Activated effector memory CD4-positive, alpha-beta T cell treated with anti-CD3 and anti-CD28 coated beads, Interleukin-2, amount 50 U/mL, for 16 hours (primary cell): ENCODE measurements around the gene GLP1R.
A peak's percentile ranks its signal among the peaks of the same experiment; 100 is the strongest.

Experiments
- DNase-seq: peaks from one replicate; pipeline ENCODE4 v3.0.0-alpha.2; 2020

The GLP1R gene

DNA sequence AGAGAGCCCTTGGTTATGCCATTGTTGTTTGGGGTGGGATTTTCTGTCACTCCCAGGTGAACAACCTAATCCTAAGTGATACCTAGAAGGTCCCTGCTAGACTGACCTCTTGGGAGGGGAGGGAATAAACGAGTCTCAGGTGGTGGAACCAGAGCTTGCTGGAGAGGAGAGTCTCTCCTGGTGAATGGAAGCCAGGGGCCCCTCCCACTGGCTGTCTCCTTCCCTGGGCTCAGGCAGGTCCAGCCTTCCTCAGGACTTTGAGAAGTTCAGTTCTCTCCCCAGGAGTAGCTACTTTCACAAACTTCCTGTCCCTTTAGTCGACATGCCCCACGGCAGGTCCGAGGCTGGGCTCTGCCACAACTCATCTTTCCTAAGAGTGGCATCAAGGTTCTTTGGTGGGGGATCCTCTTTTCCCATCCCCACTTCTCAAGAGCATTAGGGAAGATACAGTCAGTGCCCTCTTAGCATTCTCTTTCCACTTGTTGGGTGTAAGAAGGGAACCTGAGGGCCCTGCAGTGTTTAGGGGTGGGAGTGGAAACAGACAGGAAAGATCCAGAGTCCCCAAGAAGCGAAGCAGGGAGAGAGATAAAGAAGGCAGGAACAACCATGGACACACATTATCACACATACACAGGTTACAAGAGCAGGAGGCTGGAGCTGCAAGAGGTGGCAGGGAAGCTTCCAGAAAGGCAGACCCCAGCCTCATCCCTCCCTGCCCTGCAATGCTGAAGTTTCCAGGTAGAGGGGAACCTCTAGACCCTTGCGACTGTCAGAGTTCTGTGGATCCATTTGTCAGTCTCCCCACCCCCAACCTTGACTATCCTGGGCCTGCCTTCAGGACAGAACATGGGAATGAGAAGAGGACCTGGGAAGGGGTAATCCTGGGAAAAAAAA, 900 bp upstream of the GLP1R start:
- no peak for DNase-seq

DNA sequence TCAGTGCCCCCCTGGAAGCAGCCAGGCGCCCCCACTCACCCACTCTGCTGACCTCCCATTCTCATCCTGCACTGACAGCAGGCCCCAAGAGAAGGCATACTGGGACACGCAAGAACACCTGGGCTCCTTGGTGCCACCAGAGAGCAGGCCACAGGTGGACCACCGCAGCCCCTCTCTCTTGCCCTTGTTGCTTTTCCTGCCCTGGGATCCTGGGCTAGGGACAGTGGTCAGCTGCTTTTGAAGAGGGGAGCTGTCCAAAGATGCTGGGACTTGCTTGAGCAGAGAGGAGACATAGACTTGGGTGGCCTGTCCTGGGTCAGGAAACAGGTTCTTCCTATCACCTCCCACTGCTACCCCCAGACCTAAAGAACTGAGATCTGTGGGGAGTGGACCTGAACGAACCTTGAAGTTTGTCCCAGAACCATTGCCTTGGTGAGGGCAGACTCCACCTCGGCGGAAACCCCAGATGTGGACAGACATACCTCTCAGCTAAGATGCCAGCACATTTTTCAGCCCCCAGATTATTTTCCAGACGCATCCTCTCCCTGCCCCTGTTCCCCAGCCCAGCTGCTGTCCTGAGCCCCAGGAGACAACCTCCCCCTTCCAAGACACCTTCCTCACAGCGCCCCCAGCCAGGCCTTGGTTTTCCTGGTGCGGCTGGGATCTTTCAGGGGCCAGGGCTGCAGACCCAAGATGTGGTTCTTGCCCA, 1.1 kb downstream of the GLP1R start:
- DNase-seq = peak; percentile 49

DNA sequence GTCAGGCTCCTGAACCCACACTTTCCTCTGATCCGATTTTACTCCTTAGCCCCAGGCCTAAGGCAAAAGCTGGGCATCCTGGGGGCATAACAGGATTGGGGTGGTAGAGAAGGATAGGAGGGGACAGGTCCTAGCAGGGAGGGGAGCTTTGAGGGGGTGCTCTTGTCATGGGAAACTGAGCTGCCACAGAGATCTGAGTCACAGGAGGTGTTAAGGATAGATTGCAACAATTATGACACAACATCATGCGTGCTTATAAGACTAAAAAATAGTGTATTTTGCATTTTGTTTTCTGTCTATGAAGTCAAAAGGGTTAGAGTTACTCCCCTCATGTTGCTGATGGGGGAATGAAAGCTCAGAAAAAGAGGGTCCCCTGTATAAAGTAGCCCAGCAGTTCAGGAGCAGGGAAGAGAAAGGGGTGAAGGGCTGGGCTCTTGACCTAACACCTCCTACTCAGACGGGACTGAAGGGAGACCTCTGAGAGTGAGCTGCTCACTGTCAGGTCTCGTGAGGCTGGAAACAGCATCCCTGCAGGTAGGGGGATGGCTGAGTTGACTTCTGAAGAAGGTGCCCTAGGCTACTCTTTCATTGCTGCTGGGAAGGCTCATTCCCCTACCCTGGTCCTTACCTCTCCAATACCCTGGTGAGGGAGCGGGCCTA, 2.0 kb downstream of the GLP1R start:
- peak; percentile 30 for DNase-seq

DNA sequence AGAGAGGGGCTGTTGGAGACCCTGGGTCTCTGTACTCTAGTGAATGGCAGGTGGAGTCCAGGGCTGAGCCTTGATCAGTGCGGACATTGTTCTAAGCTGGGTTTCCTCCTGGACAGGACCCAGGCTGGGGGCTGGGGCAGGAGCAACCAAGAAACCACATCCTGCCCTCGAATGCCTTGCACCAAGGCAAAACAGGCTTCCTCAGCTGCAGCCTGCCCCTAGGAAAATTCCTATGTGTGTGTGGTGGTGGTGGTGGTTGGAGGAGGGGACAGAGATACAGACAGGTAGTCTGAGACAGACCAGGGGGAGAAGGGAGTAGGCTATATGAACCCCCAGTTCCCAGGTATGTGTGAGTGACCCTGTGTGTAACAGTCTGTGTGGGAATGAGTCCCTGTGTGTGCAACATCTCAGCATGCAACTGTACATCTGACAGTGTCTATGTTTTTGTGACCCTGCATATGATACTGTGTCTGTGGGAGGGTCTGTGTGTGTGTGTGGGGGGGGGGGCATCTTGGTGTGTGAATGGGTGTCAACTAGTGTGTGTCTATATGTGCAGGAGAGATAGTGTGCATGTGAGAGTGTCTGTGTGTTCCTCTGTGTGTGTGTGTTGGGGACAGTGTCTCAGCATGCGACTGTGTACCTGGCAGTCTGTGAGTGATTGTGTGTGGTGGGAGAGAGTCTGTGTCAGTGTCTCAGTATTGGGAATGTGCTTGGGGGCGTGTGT, 3.0 kb downstream of the GLP1R start:
- DNase-seq = peak; percentile 21

DNA sequence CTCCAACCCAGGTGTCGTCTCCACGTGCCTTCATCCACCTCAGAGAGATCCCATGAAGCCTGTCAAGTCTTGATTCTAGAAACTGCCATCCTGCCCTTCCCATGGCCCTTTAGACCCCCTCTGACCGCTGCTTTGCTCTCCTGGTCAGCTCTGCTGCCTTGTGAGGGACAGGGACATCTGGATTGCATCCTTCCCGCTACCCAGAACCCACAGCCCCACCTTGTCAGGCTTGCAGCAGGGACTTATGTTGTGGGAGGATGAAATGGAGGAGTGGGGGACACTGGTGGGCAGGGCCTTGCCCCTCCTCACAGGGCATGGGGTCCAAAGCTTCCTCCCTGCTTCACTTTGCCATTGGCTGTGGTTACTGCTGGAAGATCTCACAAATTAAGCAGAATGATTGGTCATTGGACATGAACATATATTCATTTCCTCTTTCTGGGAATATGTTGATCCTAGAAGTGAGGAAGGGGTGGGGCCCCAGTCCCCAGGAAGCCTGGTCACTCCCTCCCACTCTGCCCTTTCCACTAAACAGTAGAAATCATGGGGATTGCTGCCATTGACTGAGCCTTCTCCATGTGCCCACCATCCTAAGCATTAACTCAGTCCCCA, 4.5 kb downstream of the GLP1R start:
- DNase-seq = no peak

DNA sequence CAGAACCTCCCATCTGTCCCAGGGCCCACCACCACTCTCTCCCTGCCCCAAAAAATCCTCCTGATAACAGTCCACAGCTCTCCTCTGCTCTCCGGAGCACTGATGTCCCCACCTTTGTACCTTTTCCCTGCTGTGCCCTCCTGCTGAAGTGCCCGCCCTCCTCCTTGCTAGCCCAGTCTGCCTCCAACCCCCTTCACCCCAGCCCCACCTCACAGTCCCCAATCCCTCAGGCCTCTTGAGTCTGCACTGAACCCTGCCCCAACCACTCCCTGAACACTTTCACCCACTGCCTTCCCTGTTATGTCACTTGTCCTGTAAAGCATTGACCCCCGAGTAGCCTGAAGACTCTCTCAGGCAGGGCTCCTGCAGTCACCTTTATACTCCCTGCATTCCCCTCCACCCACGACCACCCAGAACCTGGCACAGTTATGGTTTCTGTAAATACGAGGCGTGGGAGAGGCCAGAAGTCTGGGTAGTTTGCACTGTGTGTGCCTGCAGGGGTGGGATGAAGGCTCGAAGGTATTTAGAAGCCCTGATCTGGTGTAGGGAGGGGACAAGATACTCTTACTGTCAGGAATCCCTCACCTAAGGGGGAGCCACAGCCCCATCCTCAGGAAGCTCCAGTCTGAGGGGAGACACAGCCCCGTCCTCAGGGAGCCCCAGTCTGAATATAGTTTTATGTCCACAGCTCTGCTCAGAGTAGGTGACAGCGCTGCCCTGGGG, 5.4 kb downstream of the GLP1R start:
- peak; percentile 52 for DNase-seq

DNA sequence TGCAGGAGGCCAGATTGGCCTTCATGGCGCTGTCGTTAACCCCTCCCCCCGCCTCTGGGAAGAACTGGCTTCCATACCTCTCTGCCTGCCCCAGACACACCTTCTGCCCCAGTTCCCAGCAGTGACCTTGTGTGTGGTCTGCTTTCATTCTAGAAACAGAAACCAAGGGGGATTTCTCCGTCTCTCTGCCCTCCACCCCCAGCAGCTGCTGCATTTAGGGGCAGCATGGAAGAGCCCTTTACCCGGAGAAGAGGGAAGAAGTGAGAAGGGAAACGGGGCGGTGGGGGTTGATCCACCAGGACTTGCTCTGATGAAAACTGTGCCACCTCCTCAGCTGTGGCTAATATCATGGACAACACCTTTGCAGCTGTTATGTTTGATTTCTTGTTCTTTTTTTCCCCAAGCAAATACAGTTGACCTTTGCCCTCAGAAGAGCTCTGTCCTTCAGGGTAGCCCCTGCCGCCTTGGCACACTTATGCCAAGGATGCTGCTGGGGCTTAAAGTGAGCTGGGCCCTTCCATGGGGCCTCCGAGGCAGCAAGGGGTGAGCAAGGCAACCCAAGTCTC, 6.1 kb downstream of the GLP1R start:
- peak; percentile 30 for DNase-seq

DNA sequence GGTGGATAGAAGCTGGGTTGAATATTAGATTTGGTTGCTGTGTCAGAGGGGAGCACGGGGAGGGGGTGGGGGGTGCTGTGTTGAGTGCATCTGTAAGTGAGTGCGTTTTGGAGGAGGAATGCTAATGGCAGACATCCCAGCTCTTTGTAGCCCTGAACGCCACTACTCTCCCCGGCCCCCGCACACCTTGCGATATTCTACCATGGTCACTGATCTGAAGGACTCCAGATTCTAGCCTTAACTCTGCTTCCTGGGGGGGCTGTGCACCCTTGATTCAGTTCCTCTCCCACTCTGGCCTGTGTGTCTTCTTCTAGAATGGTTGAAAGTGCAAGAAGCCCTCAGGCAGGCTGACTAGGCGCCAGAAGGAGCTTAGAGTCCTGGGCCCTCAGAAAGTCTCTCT, 7.1 kb downstream of the GLP1R start:
- DNase-seq = peak; percentile 24

DNA sequence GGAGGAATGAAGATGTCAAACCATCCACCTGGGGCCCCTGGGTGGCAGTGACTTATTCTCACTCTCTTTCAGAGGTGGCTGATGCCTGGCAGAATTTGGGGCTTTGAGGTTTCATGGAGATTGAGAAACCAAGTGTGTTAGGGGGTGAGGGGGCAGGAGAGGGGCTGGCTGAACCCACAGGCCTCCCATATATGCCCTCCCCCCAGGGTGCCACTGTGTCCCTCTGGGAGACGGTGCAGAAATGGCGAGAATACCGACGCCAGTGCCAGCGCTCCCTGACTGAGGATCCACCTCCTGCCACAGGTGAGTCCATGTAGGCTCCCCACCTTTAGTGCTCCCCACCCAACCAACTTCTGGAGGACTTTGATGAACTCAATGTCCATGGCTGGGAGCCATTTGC, 7.6 kb downstream of the GLP1R start:
- no peak for DNase-seq

DNA sequence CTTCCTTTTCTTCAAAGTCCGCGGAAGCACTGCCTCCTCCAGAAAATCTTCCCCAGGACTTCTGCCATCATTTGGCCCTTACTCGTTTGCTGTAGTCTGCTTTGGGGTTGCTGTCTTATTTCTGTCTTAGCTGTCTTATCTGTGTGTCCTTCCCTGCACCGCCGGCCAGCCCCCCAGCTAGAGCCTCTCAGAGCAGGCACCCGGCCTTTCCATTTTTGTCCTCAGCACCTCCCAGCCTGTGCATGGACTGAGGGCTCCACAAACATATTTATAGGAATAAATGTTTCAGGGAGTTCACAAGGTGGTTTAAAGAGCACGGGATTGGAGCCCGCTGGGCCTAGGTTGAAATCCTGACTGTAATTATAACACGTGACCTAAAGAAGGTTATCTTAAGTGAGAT, 8.1 kb downstream of the GLP1R start:
- no peak for DNase-seq

DNA sequence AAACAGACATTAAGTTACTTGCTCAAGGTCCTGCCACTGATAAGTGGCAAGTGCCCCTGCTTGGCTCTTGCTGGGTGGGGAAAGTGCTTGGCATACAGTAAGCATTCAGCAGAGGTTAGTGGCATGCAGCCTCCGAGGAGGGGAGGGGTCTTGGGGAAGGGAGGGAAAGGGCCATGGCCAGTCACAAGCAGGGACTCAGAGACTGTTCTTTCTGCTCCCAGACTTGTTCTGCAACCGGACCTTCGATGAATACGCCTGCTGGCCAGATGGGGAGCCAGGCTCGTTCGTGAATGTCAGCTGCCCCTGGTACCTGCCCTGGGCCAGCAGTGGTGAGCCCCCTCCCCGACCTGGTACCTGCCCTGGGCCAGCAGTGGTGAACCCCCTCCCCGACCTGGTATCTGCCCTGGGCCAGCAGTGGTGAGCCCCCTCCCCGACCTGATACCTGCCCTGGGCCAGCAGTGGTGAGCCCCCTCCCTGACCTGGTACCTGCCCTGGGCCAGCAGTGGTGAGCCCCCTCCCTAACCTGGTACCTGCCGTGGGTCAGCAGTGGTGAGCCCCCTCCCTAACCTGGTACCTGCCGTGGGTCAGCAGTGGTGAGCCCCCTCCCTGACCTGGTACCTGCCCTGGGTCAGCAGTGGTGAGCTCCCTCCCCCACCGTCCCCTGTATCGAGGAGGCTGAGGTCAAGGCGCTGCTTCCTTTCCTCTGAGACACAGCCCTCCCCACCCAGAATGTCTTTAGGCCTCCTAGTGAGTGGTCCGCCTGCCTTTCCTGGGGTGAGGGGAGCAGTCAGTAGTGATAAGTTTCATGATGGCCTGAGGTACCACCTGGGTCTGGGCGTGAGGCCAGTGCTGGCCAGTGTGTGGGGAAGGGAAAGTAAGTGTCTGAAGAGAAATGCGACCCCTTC, 8.9 kb downstream of the GLP1R start:
- no peak for DNase-seq

DNA sequence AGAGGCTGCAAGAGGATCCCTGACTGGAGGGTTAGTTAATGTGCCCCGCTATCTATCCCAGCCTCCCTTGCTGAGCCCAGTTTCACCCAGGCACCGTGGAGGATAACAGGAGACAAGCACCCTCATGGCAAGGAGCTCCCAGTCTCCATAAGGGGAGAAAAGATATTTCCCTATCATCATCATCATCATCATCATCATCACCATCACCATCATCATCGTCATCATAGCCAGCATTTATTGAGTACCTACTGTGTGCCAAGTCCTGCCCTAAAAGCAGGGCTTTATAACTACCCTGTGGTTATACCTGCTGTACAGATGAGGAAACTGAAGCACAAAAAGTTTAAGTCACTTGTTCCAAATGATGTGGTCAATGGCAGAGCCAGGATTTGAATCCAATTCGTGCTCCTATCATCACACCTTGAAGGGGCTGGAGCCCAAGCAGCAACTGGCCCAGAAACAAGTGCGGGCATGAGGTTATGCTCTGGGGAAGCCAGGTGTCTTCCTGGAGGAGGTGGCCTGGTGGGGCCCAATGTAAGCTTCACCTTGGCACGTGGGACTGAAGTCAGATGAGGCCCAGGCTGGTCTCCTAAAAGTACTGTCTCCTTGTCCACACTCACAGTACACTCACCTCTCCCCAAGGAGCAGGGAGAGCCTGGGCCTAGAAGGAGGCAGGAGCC, 10.0 kb downstream of the GLP1R start:
- no peak for DNase-seq

DNA sequence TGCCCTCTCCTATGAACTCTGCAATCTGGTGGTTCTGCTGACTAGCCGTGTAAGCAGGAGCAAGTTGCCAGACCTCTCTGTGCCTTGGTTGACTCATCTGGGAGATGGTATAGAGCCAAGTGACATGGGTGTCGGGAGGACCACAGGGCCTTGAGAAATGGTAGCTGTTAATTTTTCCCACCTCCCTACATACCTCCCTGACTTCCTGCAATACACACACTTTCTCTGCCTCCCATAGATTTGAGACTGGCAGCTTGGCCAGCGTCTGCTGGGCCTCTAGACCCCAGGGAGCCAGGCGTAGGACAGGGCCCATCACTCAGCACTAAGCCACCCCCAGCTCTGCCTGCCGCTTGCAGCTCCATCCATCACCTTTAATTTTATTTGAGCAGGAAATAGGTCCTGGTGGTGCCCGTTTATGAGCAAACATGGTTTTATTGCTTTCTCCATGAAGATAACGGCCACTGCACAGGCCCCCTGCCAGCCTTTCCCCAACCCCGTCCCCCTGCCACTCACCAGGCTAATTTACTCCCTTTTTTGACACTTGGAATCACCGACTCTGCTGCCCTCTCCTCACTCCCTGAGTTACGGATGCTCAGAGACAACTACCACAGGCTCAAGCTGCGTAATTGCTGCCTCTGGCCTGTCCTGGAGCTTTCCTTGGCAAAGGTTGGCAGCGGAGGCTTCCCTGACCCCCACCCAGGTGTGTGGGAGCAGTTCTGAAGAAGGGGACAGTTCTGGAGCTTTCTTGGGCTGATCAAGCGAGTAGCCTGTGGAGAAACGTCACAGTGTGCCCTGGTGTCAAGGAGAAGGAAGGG, 11.1 kb downstream of the GLP1R start:
- DNase-seq = no peak

DNA sequence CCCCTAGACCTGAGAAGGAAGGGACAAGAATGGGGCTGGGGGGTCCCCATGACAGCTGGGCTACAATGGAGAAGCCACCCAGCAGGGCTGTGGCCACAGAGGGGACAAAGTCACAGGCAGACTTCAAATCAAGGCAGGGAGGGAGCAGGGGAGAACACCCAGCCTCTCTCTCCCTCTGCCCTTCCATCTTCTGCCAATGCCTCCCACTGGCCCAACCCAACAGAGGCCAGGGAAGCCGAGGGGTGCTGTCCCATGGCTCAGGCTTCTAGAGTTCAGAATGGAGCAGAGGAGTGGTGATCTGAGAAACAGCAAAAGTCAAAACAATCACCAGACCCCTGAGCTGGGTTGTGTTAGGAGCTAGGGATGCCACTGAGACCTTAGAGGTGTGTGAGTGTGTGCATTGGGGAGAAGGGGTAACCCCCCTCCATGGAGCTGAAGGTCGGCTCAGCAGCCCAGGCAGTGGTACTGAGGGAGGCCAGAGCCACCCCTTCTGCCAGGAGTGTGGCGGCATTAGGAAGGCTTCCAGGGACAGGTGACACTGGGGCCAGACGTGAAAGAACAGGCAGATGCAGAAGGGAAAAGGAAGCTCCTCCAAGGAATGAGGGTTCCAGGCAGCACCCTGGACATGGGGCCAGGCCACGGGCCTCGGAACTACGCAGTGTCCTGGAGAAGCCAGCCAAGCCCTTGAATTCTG, 12.0 kb downstream of the GLP1R start:
- no peak for DNase-seq

DNA sequence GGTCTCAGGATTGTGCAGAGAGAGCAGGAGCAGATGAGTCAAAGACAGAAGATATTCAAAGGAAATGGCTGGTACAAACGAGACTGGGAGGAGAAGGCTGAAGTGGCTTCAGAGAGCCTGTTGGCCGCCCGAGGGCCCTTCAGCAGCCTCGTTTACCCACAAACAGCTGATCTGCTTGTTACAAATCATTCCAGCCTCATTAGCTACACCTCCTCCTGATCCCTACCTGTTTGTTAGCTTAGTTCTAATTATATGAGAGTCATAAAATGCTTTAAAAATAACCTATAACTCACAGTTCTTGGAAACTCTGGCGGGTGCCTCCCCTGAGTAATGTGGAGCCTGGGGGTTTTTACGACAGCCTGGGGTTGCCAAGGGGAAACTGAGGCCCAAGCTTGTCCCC, 12.6 kb downstream of the GLP1R start:
- no peak for DNase-seq

DNA sequence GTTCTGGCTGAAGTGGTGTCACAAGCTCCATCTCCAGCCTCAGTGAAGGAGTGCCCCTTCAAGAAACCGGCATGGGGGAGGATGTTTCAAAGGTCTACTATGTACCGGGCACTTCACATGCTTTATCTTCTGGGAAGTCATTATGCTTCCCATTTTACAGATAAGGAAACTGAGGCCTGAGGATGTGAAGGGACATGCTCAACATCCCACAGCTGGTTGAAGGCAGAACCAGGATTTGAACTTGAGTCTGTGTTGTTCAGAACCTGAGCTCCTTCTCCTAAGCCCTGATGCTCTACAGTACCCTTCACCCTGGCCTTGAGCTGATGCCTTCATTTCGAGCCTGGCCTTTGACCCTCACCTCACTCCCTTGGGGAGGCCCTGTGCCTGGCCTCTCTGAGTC, 13.0 kb downstream of the GLP1R start:
- no peak for DNase-seq

DNA sequence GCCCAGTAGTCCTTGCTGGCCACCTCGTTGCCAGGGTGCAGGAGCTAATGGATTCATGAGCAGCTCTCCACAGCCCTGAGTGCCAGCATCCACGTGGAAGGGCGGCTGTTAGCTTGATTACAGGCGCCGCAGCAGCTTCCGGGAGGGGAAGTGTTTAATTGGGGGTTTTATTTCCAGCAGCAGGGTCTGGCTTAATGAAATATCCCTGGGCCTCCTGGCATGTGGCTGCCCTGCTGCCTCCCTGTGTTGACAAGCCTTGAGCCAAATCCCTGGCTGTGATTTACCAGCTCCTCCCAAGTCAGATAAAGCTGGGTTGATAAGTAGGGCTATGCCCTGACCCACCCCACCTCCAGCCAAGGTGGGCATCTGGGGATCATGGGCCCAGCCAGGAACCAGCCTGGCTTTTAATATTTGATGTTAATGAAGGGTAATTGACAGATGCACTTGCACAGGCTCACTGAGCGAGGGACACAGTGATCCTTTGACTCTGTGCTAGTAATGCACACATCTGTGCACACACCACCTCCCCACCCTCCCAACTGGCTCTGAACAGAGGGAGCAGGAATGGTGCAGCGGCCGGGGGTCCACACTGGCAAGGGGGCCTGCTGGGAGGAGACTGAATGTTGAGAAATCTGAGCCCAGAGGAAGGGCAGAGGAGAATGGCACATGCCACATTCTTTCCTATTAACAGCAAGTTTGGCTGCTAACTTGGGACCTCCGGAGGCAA, 13.6 kb downstream of the GLP1R start:
- no peak for DNase-seq

DNA sequence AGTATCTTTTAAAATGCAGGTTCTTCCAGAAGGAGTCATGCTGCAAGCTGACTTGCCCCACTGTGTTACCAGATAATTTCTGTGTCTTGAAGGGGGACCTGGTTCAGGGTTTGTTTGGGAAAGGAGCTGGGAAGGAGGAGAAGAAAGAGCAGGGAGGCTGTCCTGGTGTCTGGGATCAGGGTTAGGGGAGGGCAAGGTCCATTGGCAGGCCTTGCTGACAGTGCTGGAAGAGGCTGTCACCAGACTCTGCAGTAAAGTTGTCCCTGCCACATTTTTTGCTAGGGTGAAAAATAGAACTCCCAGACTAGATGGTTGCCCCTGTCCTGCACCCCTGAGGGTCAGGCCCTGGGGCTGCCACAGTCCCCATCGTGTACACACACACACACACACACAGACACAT, 14.9 kb downstream of the GLP1R start:
- no peak for DNase-seq
